Omental fat pad (tissue), 4 donors: ENCODE measurements around the gene PLCB1. TPM values are rescaled to one million over a fixed set of nuclear protein-coding genes. Genes with fewer than 3 reads are reported as not detected.

Source experiments
- ATAC-seq: fragments of 150-250 bp; one replicate; pipeline ENCODE4 v1.9.1; 2016; ENCODE audit warnings: mild to moderate bottlenecking, moderate library complexity; ENCODE audit not compliant: low FRiP score
- DNase-seq: peaks from one replicate; pipeline ENCODE4 v3.0.0-alpha.2; 2019; ENCODE audit warnings: low spot score
- total RNA-seq, 4 donors: library from RNA; depleted of rRNA; stranded (reverse); fragments of >200 nt; gene quantifications; one replicate each; pipeline ENCODE4 v1.1.0, GENCODE V29; 2016
- TF ChIP-seq, protein P1 (sequence below), 3 donors: fragments of 450-650 bp; IDR thresholded peaks; one replicate each; pipeline ENCODE4 v1.5.1; 2016 to 2017; ENCODE audit warnings: antibody characterized with exemption in 3 of 3, mild to moderate bottlenecking in 3 of 3, moderate library complexity in 2 of 3

Gene PLCB1
- total RNA-seq, 4 donors from 2014 or later: 22.4 to 60.5 (median 36.4) TPM

DNA sequence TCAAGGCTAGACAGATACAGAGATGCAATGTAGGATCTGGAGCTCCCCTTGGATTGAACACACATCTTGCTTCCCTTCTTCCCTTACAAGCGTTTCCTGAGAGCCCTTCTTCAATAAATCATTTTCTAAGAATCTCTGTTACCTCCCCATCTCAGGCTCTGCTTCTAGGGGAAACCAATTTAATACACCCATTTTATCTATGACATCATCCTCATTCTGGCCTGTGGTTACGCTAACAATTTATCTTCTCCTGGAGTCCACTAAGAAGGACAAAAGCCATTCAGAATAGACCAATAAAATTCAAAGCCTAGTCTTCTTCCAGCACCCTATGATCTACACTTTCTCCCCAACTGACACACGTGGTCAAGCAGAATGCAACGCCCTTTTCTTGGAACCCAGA lies 390.1 kb downstream of the PLCB1 start:
- DNase-seq: no peak
- ATAC-seq: no peak
- TF ChIP-seq, protein P1, sequence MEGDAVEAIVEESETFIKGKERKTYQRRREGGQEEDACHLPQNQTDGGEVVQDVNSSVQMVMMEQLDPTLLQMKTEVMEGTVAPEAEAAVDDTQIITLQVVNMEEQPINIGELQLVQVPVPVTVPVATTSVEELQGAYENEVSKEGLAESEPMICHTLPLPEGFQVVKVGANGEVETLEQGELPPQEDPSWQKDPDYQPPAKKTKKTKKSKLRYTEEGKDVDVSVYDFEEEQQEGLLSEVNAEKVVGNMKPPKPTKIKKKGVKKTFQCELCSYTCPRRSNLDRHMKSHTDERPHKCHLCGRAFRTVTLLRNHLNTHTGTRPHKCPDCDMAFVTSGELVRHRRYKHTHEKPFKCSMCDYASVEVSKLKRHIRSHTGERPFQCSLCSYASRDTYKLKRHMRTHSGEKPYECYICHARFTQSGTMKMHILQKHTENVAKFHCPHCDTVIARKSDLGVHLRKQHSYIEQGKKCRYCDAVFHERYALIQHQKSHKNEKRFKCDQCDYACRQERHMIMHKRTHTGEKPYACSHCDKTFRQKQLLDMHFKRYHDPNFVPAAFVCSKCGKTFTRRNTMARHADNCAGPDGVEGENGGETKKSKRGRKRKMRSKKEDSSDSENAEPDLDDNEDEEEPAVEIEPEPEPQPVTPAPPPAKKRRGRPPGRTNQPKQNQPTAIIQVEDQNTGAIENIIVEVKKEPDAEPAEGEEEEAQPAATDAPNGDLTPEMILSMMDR (IDR thresholded peaks at IDR 0.05): no peak

DNA sequence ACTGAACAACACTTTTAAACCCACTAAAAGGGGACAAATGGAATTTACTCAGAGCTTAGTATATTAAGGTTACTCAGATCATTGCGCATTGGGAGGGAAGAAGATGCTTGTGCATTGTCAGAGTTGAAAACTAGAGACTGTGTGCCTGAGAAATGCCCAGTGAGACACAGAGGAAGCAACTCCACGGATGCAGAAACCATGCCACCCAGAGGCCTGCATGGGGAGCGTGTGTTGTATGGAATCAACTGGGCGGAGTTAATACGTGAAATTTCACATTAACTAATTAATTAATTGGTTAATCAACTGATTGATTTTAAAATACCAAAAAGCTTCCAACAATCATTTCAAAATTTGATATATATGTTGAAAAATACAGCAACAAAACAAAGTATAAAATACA lies 391.6 kb downstream of the PLCB1 start:
- ATAC-seq (no peak), DNase-seq (no peak)
- TF ChIP-seq, protein P1 (IDR thresholded peaks at IDR 0.05): no peak

DNA sequence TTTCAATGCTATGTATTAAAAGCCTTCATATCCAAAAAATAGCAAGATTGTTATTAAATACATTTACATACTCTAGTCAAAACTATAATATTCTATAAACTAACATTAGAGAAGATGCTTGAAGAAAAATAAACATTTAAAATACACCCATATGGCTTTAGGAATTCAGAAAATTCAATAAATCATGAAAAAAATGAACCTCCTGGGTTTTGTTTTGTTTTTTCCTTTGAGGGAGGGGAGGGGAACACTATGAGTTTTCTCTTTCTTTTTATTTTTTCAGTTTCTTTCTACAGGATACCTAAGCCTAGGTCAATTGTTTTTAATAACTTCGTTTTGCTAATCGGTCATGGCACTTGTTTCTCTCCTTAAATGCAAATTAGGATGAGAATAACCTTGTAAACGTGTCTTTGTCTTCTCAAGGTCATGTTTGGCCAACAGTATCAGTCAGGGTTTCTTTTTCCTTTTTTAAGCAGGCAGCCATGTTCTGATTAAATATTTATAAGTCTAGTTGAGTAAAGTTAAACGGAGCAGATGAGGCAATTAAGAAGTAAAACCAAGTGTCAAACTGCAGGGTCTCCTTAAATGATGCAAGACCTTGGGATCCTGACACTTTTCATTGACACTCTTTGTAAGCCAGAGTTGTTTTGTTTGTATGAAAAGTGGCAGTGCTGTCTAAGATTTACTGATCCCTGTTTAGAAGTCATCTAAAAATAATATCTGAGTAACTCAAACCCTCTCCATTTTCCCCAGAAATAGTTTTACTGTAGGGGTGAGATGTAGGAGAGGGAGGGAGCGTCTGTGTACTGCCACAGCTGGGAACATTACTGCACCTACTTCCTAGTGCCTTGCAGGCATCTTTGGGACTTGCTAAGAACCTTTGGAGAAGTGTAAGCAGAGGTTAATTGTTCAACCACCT lies 392.3 kb downstream of the PLCB1 start:
- TF ChIP-seq, protein P1 (IDR thresholded peaks at IDR 0.05): no peak

DNA sequence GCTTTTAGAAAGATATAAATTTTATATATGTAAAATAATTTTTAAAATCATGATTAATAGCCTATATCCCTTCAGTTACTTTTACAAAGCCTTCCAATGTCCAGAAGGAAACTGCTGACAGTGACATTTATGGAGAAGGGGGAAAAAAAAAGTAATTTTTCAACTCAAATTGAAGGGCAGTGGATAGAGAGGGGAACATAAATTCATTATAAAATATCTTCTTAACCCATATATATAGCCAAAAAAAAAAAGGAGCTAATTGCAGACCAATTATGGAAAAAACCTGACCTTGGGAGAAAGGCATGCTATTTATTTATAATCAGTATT lies 392.9 kb downstream of the PLCB1 start:
- ATAC-seq (no peak), DNase-seq (no peak)
- TF ChIP-seq, protein P1 (IDR thresholded peaks at IDR 0.05): no peak

More for the DNA sequence above, 392.3 kb downstream of the PLCB1 start:
- DNase-seq (no peak), ATAC-seq (no peak)

DNA sequence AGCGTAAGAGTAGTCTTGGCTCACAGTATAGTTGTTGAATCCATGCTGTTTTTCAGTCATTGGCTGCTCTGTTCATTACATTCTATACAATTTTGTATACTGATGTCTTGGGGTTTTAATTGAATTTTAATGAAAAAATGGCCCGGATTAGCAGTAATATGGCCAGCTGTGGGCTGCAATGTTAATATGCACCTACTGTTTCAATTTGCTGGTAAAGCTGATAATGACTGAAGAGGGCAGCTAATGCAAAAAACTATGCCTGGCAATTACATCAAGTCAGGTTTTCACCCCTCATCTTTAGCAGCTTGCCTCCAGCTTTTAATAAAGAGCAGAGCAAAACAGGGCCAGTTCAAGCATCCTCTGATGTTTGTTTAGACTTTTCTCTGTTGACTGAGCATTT lies 394.5 kb downstream of the PLCB1 start:
- no peak for DNase-seq
- TF ChIP-seq, protein P1 (IDR thresholded peaks at IDR 0.05): no peak
- no peak for ATAC-seq

DNA sequence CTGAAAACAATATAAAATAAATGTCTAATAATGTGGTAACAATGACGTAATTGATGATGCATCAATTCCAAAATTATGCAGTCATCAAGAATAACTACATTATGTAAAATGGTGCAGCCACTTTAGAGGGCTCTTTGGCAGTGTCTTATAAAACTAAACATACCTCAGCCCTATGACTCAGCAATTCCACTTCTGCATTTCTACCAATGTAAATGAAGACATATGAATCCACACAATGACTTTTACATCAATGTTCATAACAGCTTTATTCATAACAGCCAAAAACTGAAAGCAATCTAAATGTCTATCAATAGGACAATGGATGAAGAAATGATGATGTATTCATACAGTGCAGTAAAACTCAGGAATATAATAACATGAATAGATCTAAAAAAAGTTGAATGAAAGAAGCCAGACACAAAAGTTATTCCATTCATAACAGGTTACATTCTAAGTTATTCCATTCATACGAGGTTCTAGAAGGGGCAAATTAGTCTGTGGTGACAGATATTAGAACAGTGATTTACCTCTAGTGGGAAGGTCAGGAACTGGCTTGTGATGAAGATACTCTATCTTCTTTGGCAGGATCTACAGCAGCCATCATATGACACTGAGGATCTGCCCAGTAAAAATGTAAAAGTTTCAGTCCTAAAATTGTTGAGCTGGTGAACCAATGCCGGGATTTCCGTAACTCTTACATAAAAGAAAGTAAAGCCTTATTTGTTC lies 396.1 kb downstream of the PLCB1 start:
- TF ChIP-seq, protein P1 (IDR thresholded peaks at IDR 0.05): no peak
- no peak for ATAC-seq
- no peak for DNase-seq
